Measurements from ENCODE around the gene SLC29A4.

- TF ChIP-seq ZNF473 (tag by site-specific recombination; IDR thresholded peaks at IDR 0.05), result no peak
- no peak for TF ChIP-seq SP2 (tag by site-specific recombination; IDR thresholded peaks at IDR 0.05)
- no peak for TF ChIP-seq ZNF133 (tag by site-specific recombination; IDR thresholded peaks at IDR 0.05)
- TF ChIP-seq GFI1B (tag by site-specific recombination; IDR thresholded peaks at IDR 0.05), result no peak
- TF ChIP-seq ZNF548 (tag by site-specific recombination; IDR thresholded peaks at IDR 0.05), result no peak
- no peak for TF ChIP-seq CTCF (tag by site-specific recombination; IDR thresholded peaks at IDR 0.05)
- TF ChIP-seq ZNF645 (tag by site-specific recombination; IDR thresholded peaks at IDR 0.05), result no peak
- TF ChIP-seq GLI4 (tag by site-specific recombination; IDR thresholded peaks at IDR 0.05), result no peak
Observed at GRCh38 chr7:5279734-5280133, 3.0 kb upstream of the SLC29A4 start.
